ENCODE results near the gene FANCI.

- TF ChIP-seq POLR2A (IDR thresholded peaks at IDR 0.05), result no peak
- TF ChIP-seq CTCF (IDR thresholded peaks at IDR 0.05), result no peak
Observed at GRCh38 chr15:89359471-89360293, 115.9 kb downstream of the FANCI start.

Measured in uterus (tissue), 2 donors.